Activated naive CD4-positive, alpha-beta T cell treated with anti-CD3 and anti-CD28 coated beads, Interleukin-2, amount 10 ng/mL, durations not matched to agents 7 days and 5 days (primary cell): ENCODE data around the gene PDCD11.
A peak's percentile ranks its signal among the peaks of the same experiment; 100 is the strongest.
"Not testable (repeated sequence)": the region's sequence is repeated elsewhere in the genome, so short reads cannot be mapped to it uniquely, and the experiment has no call there.

Experiments used
- CTCF ChIA-PET: fragments of 350-600 bp; sonication (Branson Sonifier 250); formaldehyde crosslinking; loops from one replicate; lab custom pipeline; 2021; ENCODE audit warnings: antibody characterized with exemption; lab: Charles Lee
- DNase-seq: peaks from one replicate; pipeline ENCODE4 v3.0.0-alpha.2; 2020
- H3K27ac Mint-ChIP-seq: one replicate; pipeline ENCODE4 v1.8.0; 2021; ENCODE audit warnings: mild to moderate bottlenecking, moderate library complexity, mixed read lengths
- H3K27me3 Mint-ChIP-seq: one replicate; pipeline ENCODE4 v1.8.0; 2021; ENCODE audit warnings: mild to moderate bottlenecking, mixed read lengths
- H3K36me3 Mint-ChIP-seq: one replicate; pipeline ENCODE4 v1.8.0; 2021; ENCODE audit warnings: mixed read lengths
- H3K4me1 Mint-ChIP-seq: one replicate; pipeline ENCODE4 v1.8.0; 2021; ENCODE audit warnings: mixed read lengths
- H3K4me3 Mint-ChIP-seq: one replicate; pipeline ENCODE4 v1.8.0; 2021; ENCODE audit warnings: mild to moderate bottlenecking, moderate library complexity, mixed read lengths
- H3K9me3 Mint-ChIP-seq: one replicate; pipeline ENCODE4 v1.8.0; 2021; ENCODE audit warnings: mixed read lengths

Gene PDCD11

GRCh38 chr10:103394180-103394579 is 2.2 kb upstream of the PDCD11 start:
- CTCF ChIA-PET = interaction anchor here (1.1 kb wide), 1 partner anchor 26 kb away, joined by 3 read pairs; no protein-coding TSS in a partner anchor
- Mint-ChIP-seq H3K36me3 (peaks cover 34% of the 10 kb centered on the region), H3K4me1 (peaks cover 51% of the 10 kb centered on the region), H3K27me3 (no peaks in the 10 kb centered on the region), H3K27ac (no peak overlapping the region), H3K9me3 (no peaks in the 10 kb centered on the region), H3K4me3 (peak overlapping the region; percentile 57)
- no peak for DNase-seq

- Mint-ChIP-seq H3K27ac (peak overlapping the region; percentile 92), H3K36me3 (peaks cover 43% of the 10 kb centered on the region), H3K4me3 (peak overlapping the region; percentile 89), H3K9me3 (no peaks in the 10 kb centered on the region), H3K4me1 (peaks cover 58% of the 10 kb centered on the region), H3K27me3 (no peaks in the 10 kb centered on the region)
- CTCF ChIA-PET = interaction anchor here (1.3 to 1.5 kb wide), 3 partner anchors 12 to 27 kb away, joined by 4 to 5 read pairs (median 5); no protein-coding TSS in a partner anchor
- DNase-seq = peak; percentile 32
Observed at GRCh38 chr10:103395754-103396066, 716 bp upstream of the PDCD11 start.

GRCh38 chr10:103396789-103397087 is 312 bp downstream of the PDCD11 start:
- Mint-ChIP-seq H3K4me1 (peaks cover 58% of the 10 kb centered on the region), H3K36me3 (peaks cover 39% of the 10 kb centered on the region), H3K4me3 (peak overlapping the region; percentile 89), H3K27me3 (no peaks in the 10 kb centered on the region), H3K27ac (peak overlapping the region; percentile 92), H3K9me3 (no peaks in the 10 kb centered on the region)
- DNase-seq = no peak
- CTCF ChIA-PET = interaction anchor here (1.3 kb wide), 1 partner anchor 21 kb away, joined by 5 read pairs; no protein-coding TSS in a partner anchor

- peaks cover 39% of the 10 kb centered on the region for H3K36me3 Mint-ChIP-seq
- peaks cover 58% of the 10 kb centered on the region for H3K4me1 Mint-ChIP-seq
- CTCF ChIA-PET = interaction anchor here (1.0 to 1.1 kb wide), 2 partner anchors 10 to 299 kb away, joined by 3 read pairs; no protein-coding TSS in a partner anchor
- H3K27ac Mint-ChIP-seq = peak overlapping the region; percentile 92
- peak; percentile 22 for DNase-seq
- no peaks in the 10 kb centered on the region for H3K9me3 Mint-ChIP-seq
- no peaks in the 10 kb centered on the region for H3K27me3 Mint-ChIP-seq
- peak overlapping the region; percentile 89 for H3K4me3 Mint-ChIP-seq
Observed at GRCh38 chr10:103397191-103397825, 882 bp downstream of the PDCD11 start.

GRCh38 chr10:103413564-103413963 is 17.1 kb downstream of the PDCD11 start:
- Mint-ChIP-seq H3K27me3 (no peaks in the 10 kb centered on the region), H3K27ac (no peak overlapping the region), H3K4me3 (no peak overlapping the region), H3K9me3 (no peaks in the 10 kb centered on the region), H3K4me1 (peaks cover 10% of the 10 kb centered on the region), H3K36me3 (peaks cover 59% of the 10 kb centered on the region)
- CTCF ChIA-PET = interaction anchor here (7.9 to 9.3 kb wide), 2 partner anchors 64 to 71 kb away, joined by 120 to 176 read pairs; partner anchors contain the start of gene CALHM3
- DNase-seq = no peak

GRCh38 chr10:103415581-103415980 is 19.2 kb downstream of the PDCD11 start:
- Mint-ChIP-seq H3K27me3 (no peaks in the 10 kb centered on the region), H3K4me1 (peaks cover 10% of the 10 kb centered on the region), H3K4me3 (no peak overlapping the region), H3K9me3 (no peaks in the 10 kb centered on the region), H3K27ac (no peak overlapping the region), H3K36me3 (peaks cover 61% of the 10 kb centered on the region)
- DNase-seq = no peak
- CTCF ChIA-PET = interaction anchor here (0.6 to 9.3 kb wide), 12 partner anchors 8 to 150 kb away, joined by 3 to 176 read pairs (median 7); partner anchors contain the start of genes CALHM2, CALHM3 and NEURL1

GRCh38 chr10:103416436-103417147 is 20.2 kb downstream of the PDCD11 start:
- Mint-ChIP-seq H3K9me3 (no peaks in the 10 kb centered on the region), H3K27me3 (no peaks in the 10 kb centered on the region), H3K4me1 (peaks cover 10% of the 10 kb centered on the region), H3K27ac (no peak overlapping the region), H3K36me3 (peaks cover 65% of the 10 kb centered on the region), H3K4me3 (no peak overlapping the region)
- peak; percentile 81 for DNase-seq
- CTCF ChIA-PET = interaction anchor here (0.6 to 9.3 kb wide), 18 partner anchors 8 to 185 kb away, joined by 3 to 176 read pairs (median 6); partner anchors contain the start of genes ATP5MK, CALHM2, CALHM3 and NEURL1

GRCh38 chr10:103417148-103417469 is 20.7 kb downstream of the PDCD11 start:
- CTCF ChIA-PET = interaction anchor here (0.6 to 9.3 kb wide), 17 partner anchors 9 to 180 kb away, joined by 3 to 176 read pairs (median 7); partner anchors contain the start of genes ATP5MK, CALHM3, NEURL1 and PDCD11
- H3K4me3 Mint-ChIP-seq, H3K9me3 Mint-ChIP-seq, H3K27me3 Mint-ChIP-seq, DNase-seq, H3K27ac Mint-ChIP-seq: not testable (repeated sequence)
- H3K36me3 Mint-ChIP-seq = peaks cover 66% of the 10 kb centered on the region
- H3K4me1 Mint-ChIP-seq = peaks cover 10% of the 10 kb centered on the region

- H3K27ac Mint-ChIP-seq = no peak overlapping the region
Observed at GRCh38 chr10:103417601-103418000, 21.2 kb downstream of the PDCD11 start.

GRCh38 chr10:103419101-103419500 is 22.7 kb downstream of the PDCD11 start:
- Mint-ChIP-seq H3K27me3 (no peaks in the 10 kb centered on the region), H3K9me3 (no peaks in the 10 kb centered on the region), H3K4me3 (no peak overlapping the region), H3K27ac (no peak overlapping the region), H3K4me1 (peaks cover 10% of the 10 kb centered on the region), H3K36me3 (peaks cover 71% of the 10 kb centered on the region)
- CTCF ChIA-PET = interaction anchor here (1.4 to 9.3 kb wide), 6 partner anchors 13 to 74 kb away, joined by 4 to 176 read pairs (median 7); partner anchors contain the start of genes CALHM3 and NEURL1
- no peak for DNase-seq

More at GRCh38 chr10:103417601-103418000, 21.2 kb downstream of the PDCD11 start:
- peaks cover 10% of the 10 kb centered on the region for H3K4me1 Mint-ChIP-seq
- H3K9me3 Mint-ChIP-seq = no peaks in the 10 kb centered on the region
- H3K27me3 Mint-ChIP-seq = no peaks in the 10 kb centered on the region
- H3K4me3 Mint-ChIP-seq = no peak overlapping the region
- H3K36me3 Mint-ChIP-seq = peaks cover 69% of the 10 kb centered on the region
- DNase-seq = no peak
- CTCF ChIA-PET = interaction anchor here (1.1 to 9.3 kb wide), 16 partner anchors 9 to 148 kb away, joined by 3 to 176 read pairs (median 7); partner anchors contain the start of genes ATP5MK, CALHM3, NEURL1 and PDCD11

GRCh38 chr10:103423748-103424147 is 27.3 kb downstream of the PDCD11 start:
- DNase-seq = no peak
- CTCF ChIA-PET = interaction anchor here (0.9 to 2.6 kb wide), 6 partner anchors 26 to 62 kb away, joined by 3 to 16 read pairs (median 4); partner anchors contain the start of gene CALHM2
- Mint-ChIP-seq H3K27me3 (no peaks in the 10 kb centered on the region), H3K36me3 (peaks cover 72% of the 10 kb centered on the region), H3K27ac (peak overlapping the region; percentile 53), H3K9me3 (no peaks in the 10 kb centered on the region), H3K4me3 (no peak overlapping the region), H3K4me1 (peaks cover 22% of the 10 kb centered on the region)

GRCh38 chr10:103427866-103428265 is 31.4 kb downstream of the PDCD11 start:
- peaks cover 71% of the 10 kb centered on the region for H3K36me3 Mint-ChIP-seq

GRCh38 chr10:103428989-103429643 is 32.7 kb downstream of the PDCD11 start:
- Mint-ChIP-seq H3K9me3 (no peaks in the 10 kb centered on the region), H3K4me3 (peak overlapping the region; percentile 51), H3K4me1 (peaks cover 71% of the 10 kb centered on the region), H3K36me3 (peaks cover 71% of the 10 kb centered on the region), H3K27me3 (no peaks in the 10 kb centered on the region), H3K27ac (peak overlapping the region; percentile 85)
- DNase-seq = no peak
- CTCF ChIA-PET = no interaction called here

More at GRCh38 chr10:103427866-103428265, 31.4 kb downstream of the PDCD11 start:
- peak overlapping the region; percentile 42 for H3K27ac Mint-ChIP-seq
- no peaks in the 10 kb centered on the region for H3K27me3 Mint-ChIP-seq
- H3K4me1 Mint-ChIP-seq = peaks cover 62% of the 10 kb centered on the region
- CTCF ChIA-PET = interaction anchor here (0.9 to 1.7 kb wide), 4 partner anchors 14 to 684 kb away, joined by 3 to 8 read pairs (median 3); no protein-coding TSS in a partner anchor
- DNase-seq = no peak
- no peak overlapping the region for H3K4me3 Mint-ChIP-seq
- H3K9me3 Mint-ChIP-seq = no peaks in the 10 kb centered on the region
